Neural cell (in vitro differentiated cells): ENCODE results near the gene SF1.

Experiments used
- CTCF ChIP-seq: fragments of 450-650 bp; IDR thresholded peaks from 2 replicates; pipeline ENCODE4 v1.5.1; 2014; ENCODE audit warnings: antibody characterized with exemption, mild to moderate bottlenecking, moderate library complexity; ENCODE audit not compliant: poor library complexity, severe bottlenecking
- MXI1 ChIP-seq: fragments of 450-650 bp; conservative IDR thresholded peaks from 2 replicates; pipeline ENCODE4 v1.6.1; 2014; ENCODE audit warnings: antibody characterized with exemption, mild to moderate bottlenecking; ENCODE audit not compliant: poor library complexity, severe bottlenecking
- POLR2AphosphoS5 ChIP-seq: IDR thresholded peaks from 2 replicates; pipeline ENCODE4 v1.6.1; 2012
- RAD21 ChIP-seq: fragments of 450-650 bp; conservative IDR thresholded peaks from 2 replicates; pipeline ENCODE4 v1.6.1; 2014; ENCODE audit warnings: antibody characterized with exemption, mild to moderate bottlenecking, moderate library complexity
- TAF1 ChIP-seq: IDR thresholded peaks from 2 replicates; pipeline ENCODE4 v1.6.1; 2012; ENCODE audit warnings: low read depth
- TF ChIP-seq, protein P1 (sequence below): IDR thresholded peaks from 2 replicates; pipeline ENCODE4 v1.6.1; 2012; ENCODE audit warnings: borderline replicate concordance

DNA sequence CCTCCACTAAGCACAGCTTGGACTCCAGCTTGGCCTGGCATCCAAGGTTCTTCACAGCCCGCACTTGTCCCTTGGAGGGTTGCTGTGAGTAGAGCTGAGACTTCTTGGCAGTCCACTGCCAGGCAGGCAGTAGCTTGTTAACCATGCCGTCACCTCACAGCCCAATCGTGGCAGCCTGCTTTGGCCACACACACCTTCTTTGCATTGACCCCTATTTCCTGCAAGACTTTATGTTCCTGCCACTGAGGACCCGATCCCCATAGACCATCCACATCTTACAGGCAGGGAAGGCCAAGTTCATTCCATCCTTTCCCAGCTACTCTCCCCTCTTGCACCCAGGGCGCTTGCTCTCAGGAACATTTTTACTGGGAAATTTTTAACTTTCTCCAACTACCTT is 16.1 kb downstream of the SF1 start:
- TF ChIP-seq CTCF (no peak), RAD21 (no peak), MXI1 (no peak), TAF1 (no peak), POLR2AphosphoS5 (peak; percentile 24)
- TF ChIP-seq, protein P1, sequence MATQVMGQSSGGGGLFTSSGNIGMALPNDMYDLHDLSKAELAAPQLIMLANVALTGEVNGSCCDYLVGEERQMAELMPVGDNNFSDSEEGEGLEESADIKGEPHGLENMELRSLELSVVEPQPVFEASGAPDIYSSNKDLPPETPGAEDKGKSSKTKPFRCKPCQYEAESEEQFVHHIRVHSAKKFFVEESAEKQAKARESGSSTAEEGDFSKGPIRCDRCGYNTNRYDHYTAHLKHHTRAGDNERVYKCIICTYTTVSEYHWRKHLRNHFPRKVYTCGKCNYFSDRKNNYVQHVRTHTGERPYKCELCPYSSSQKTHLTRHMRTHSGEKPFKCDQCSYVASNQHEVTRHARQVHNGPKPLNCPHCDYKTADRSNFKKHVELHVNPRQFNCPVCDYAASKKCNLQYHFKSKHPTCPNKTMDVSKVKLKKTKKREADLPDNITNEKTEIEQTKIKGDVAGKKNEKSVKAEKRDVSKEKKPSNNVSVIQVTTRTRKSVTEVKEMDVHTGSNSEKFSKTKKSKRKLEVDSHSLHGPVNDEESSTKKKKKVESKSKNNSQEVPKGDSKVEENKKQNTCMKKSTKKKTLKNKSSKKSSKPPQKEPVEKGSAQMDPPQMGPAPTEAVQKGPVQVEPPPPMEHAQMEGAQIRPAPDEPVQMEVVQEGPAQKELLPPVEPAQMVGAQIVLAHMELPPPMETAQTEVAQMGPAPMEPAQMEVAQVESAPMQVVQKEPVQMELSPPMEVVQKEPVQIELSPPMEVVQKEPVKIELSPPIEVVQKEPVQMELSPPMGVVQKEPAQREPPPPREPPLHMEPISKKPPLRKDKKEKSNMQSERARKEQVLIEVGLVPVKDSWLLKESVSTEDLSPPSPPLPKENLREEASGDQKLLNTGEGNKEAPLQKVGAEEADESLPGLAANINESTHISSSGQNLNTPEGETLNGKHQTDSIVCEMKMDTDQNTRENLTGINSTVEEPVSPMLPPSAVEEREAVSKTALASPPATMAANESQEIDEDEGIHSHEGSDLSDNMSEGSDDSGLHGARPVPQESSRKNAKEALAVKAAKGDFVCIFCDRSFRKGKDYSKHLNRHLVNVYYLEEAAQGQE = no peak
